Measurements from ENCODE around the gene ZC3HAV1.

DNA sequence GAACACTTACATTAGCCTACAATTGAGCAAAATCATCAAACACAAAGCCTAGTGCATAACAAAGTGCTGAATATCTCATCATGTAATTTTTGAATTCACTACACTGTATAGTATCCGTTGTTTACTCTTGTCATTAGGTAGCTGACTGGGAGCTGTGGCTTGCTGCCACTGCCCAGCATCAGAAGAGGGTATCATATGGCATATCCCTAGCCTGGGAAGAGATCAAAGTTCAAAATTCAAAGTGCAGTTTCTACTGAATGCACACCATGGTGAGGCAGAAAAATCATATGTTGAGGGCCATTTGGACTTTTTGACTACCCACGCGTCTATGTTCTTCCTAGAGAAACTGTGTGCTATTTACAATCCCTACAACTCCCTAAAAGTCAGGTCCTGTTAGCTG is 7.5 kb upstream of the ZC3HAV1 start:
- TF ChIP-seq POLR2A (IDR thresholded peaks at IDR 0.05) = no peak
- TF ChIP-seq, protein P1, sequence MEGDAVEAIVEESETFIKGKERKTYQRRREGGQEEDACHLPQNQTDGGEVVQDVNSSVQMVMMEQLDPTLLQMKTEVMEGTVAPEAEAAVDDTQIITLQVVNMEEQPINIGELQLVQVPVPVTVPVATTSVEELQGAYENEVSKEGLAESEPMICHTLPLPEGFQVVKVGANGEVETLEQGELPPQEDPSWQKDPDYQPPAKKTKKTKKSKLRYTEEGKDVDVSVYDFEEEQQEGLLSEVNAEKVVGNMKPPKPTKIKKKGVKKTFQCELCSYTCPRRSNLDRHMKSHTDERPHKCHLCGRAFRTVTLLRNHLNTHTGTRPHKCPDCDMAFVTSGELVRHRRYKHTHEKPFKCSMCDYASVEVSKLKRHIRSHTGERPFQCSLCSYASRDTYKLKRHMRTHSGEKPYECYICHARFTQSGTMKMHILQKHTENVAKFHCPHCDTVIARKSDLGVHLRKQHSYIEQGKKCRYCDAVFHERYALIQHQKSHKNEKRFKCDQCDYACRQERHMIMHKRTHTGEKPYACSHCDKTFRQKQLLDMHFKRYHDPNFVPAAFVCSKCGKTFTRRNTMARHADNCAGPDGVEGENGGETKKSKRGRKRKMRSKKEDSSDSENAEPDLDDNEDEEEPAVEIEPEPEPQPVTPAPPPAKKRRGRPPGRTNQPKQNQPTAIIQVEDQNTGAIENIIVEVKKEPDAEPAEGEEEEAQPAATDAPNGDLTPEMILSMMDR (IDR thresholded peaks at IDR 0.05) = no peak
